ENCODE measurements around the gene APOL1. TPM values are rescaled to one million over a fixed set of nuclear protein-coding genes. Genes with fewer than 3 reads are reported as not detected.
"Not testable (repeated sequence)": the region's sequence is repeated elsewhere in the genome, so short reads cannot be mapped to it uniquely, and the experiment has no call there.

APOL1 gene
- total RNA-seq, 3 donors from 2014 or later = 39.8 to 53.1 (median 42.0) TPM

DNA sequence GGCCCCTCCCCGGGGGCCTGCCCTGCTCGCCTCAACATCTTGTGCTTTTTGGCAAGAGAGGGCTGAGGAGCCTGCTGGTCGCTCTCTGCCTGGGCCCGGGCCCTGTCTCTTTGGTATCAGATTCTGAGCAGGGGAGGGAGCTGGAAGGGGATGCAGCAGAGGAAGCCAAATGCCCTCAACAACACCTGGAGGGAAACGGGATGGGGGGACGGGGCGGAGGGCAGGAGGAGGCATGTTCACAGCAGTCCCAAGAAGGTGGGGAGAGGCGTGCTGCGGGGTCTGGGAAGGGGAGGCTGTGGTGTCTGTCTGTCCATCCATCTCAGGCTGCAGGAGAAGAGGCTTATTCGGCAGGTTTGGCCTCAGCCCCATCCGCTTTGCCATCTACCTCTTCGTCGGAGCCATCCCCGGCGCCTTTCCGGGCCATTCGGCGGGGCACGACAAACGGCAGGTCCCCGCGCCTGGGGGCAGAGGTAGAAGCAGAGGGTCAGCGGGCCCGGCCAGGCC, 29.4 kb downstream of the APOL1 start:
- Mint-ChIP-seq H3K9me3 (no peaks in the 10 kb centered on the region), H3K4me1 (ENCODE audit: low read depth) (peaks cover 16% of the 10 kb centered on the region), H3K4me3 (no peak overlapping the region), H3K36me3 (ENCODE audit: insufficient read depth) (peaks cover 35% of the 10 kb centered on the region), H3K27me3 (ENCODE audit: low read depth) (no peaks in the 10 kb centered on the region)
- ATAC-seq (no peak), DNase-seq (no peak)

DNA sequence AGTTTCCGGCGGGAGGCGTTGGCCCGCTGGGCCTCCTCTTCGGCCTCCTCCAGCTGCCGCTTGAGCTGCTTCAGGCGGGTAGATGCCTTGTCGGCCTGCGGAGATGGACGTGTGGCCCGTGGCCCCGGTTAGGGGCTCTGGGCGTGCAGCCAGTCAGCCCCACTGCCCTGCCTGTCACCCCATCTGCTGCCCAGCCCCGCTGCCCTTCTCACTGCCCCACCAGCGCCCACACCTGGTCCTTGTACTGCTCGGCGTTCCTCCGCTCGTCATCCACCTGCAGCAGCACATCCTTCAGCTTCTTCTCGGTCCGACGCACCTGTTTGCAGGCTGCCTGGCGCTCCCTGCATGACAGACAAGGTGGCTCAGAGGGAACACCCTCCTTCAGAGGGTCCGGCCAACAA, 31.2 kb downstream of the APOL1 start:
- Mint-ChIP-seq H3K36me3 (ENCODE audit: insufficient read depth) (peaks cover 44% of the 10 kb centered on the region), H3K4me1 (ENCODE audit: low read depth) (peaks cover 18% of the 10 kb centered on the region), H3K4me3 (no peak overlapping the region), H3K27me3 (ENCODE audit: low read depth) (no peaks in the 10 kb centered on the region), H3K9me3 (no peaks in the 10 kb centered on the region)
- DNase-seq (no peak), ATAC-seq (no peak)

DNA sequence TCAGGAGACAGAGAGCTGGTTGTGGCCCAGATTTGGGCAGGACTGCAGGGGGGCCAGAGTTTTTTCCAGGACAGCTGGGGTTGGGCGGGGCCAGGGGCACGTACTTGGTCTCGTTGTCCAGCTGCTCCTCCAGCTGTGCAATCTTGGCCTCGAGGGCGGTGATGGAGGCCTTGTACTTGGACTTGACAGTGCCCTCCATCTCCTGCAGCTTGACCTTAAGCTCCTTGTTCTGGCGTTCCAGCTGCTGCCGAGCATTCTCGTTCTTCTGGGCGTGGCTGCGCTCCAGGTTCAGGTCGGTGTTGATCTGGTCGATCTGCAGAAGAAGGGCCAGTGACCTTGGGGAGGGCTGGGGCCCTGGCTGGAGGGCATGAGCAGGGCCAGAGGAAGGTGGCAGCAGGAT, 32.1 kb downstream of the APOL1 start:
- H3K27me3 Mint-ChIP-seq (ENCODE audit: low read depth) = no peaks in the 10 kb centered on the region
- DNase-seq (no peak), ATAC-seq (no peak)
- peaks cover 47% of the 10 kb centered on the region for H3K36me3 Mint-ChIP-seq (ENCODE audit: insufficient read depth)
- H3K9me3 Mint-ChIP-seq = no peaks in the 10 kb centered on the region
- peaks cover 26% of the 10 kb centered on the region for H3K4me1 Mint-ChIP-seq (ENCODE audit: low read depth)
- no peak overlapping the region for H3K4me3 Mint-ChIP-seq

DNA sequence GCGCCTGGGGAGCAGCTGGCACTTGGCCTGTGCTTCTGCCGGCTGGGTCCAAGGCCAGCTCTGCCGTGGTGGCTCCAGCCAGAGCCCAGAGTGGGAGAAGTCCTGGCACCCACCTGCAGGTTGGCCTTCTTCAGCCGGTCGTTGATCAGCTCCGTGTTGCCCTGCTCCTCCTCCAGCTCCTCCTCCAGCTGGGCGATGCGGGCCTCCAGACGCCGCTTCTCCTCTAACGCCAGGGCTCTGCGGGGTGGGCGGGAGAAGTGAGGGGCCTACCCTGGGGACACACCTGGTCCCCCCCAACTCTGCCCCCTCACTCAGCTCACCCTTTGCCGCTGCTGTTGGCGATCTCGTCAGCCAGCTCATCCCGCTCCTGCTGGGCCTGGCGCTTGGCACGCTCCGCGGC, 32.6 kb downstream of the APOL1 start:
- Mint-ChIP-seq H3K36me3 (ENCODE audit: insufficient read depth) (peaks cover 47% of the 10 kb centered on the region), H3K4me1 (ENCODE audit: low read depth) (peaks cover 30% of the 10 kb centered on the region), H3K27me3 (ENCODE audit: low read depth) (no peaks in the 10 kb centered on the region), H3K4me3 (no peak overlapping the region), H3K9me3 (no peaks in the 10 kb centered on the region)
- ATAC-seq (no peak), DNase-seq (no peak)

DNA sequence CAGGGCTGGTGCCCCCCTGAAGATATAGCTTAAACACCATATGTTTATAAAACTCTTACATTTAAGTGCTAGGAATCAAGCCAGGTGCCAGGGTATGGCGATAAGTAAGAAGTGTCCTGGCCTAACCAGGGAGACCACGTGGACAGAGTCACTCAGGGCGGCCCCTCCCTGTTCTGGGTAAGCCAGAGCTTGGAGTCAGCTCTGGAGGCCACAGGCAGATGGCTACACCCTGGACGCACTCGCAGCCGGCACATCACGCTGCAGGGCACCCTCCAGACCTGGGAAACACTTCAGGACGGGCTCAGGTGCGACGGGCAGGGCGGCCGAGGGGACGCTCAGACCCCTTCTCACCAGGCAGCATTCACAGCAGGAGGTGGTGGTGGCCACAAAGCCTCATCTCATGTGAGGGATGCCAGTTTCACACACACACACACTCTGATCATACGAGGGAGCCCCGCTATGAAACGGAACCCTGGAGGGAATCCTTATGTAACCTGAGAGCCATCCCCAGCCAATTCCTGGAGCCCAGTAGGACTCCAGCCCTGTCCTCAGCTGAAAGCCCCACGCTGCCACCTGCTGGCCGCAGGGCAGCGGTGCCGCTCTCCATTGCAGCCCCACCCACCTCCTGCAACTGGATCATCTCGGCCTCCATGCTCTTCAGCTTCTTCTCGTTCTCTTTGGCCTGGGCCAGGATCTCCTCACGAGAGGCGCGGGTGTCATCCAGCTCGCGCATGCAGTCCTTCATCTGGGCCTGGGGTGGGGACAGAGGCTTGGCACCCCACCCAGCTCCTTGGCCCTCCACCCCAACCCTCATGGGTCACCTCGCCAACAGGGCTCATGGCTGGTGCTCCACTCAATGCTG, 33.4 kb downstream of the APOL1 start:
- Mint-ChIP-seq H3K36me3 (ENCODE audit: insufficient read depth) (peaks cover 42% of the 10 kb centered on the region), H3K9me3 (no peaks in the 10 kb centered on the region), H3K4me1 (ENCODE audit: low read depth) (peaks cover 32% of the 10 kb centered on the region), H3K27me3 (ENCODE audit: low read depth) (no peaks in the 10 kb centered on the region), H3K4me3 (no peak overlapping the region)
- ATAC-seq = peak; percentile 80 to 85
- DNase-seq = peak; percentile 47

DNA sequence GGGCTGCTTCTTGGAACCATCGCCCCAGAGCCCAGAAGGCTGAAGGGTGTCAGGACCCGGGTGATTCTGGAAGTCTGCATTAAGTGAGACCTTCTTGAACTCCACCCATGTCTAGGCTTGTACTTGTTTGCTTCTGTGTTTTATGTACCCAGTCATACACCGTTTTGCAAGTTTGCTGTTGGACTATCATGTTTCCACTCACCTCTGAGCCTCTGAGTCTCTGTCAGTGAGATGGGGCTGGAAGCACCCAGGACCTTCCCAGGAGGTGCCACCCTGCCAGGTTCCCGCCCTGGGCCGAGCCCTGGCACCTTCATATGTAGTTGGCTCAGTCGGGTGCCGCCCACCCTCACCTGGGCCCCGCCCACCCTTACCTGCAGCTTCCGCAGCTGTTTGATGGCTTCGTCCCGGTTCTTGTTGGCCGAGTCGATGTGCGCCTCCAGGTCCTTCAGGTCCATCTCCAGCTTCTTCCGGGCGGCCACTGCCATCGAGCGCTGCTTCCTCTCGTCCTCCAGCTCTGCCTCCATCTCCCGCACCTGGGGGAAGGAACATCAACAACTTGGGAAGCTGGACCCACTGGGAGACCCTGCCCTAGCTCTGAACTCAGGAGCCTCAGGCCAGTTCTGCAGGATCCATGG, 35.1 kb downstream of the APOL1 start:
- ATAC-seq (no peak), DNase-seq (no peak)
- Mint-ChIP-seq H3K4me3 (no peak overlapping the region), H3K36me3 (ENCODE audit: insufficient read depth) (peaks cover 52% of the 10 kb centered on the region), H3K4me1 (ENCODE audit: low read depth) (peaks cover 45% of the 10 kb centered on the region), H3K27me3 (ENCODE audit: low read depth) (no peaks in the 10 kb centered on the region), H3K9me3 (no peaks in the 10 kb centered on the region)

DNA sequence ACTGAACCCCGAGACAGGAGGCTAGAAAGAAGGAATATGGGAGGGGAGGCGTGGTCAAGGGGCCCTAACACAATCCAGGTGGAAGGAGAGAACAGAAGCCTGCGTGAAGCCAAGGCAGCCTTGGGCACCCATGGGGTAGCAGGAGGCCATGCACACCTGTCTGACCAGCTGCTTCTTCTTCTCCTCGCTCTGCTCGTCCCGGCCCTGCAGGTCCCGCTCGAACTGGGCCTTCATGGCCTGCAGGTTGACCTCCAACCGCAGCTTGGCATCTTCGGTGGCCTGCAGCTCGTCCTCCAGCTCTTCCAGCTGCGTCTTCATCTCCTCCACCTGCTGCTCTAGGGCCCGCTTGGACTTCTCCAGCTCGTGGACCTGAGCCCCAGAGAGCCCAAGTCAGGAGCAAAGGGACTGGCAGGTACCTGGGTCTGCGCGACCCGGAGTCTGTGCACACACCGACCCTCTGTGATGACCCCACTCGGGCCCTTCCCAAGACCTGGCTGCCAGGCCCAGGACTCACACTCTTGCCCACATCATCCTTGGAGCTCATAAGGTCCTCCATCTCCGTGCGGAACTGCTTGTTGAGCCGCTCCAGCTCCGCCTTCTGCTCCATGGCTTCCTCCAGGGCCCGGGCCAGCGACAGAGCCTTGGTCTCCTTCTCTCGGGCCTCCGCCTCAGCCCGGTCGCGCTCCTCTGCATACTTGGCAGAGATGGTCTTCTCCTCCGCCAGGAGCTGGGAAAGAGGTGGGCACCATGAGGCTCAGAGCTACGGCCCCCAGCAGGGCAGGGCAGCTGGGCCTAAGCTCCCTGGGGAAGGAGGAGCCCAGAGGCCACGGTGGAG, 35.9 kb downstream of the APOL1 start:
- no peak for ATAC-seq
- DNase-seq = no peak

DNA sequence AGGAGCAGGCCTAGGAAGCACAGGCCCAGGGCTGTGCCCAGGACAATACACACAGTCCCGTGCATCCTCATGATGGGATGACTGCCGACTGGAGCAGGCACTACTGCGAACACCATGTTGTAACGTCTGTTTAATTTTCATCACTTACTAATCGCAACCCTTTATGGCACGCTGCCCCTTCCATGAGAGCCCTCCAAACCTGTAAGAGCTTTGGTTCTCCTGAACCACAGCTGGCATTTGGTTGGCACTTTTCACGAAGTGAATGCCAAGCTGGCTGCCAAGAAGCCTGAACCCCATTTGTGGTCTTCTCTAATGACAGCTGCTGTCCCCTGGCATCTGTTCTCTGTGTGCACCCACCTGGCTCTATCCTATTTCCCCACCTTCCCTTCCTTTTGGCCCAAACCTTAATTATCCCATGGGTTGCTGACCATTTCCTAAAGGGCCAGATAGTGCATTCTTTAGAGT, 36.5 kb downstream of the APOL1 start:
- Mint-ChIP-seq H3K4me1 (ENCODE audit: low read depth) (peaks cover 48% of the 10 kb centered on the region), H3K36me3 (ENCODE audit: insufficient read depth) (peaks cover 50% of the 10 kb centered on the region), H3K27me3 (ENCODE audit: low read depth) (no peaks in the 10 kb centered on the region), H3K4me3 (no peak overlapping the region), H3K9me3 (no peaks in the 10 kb centered on the region)
- ATAC-seq (no peak), DNase-seq (no peak)

More for the DNA sequence above, 35.9 kb downstream of the APOL1 start:
- H3K36me3 Mint-ChIP-seq (ENCODE audit: insufficient read depth) = peaks cover 48% of the 10 kb centered on the region
- H3K4me3 Mint-ChIP-seq = no peak overlapping the region
- H3K27me3 Mint-ChIP-seq (ENCODE audit: low read depth) = no peaks in the 10 kb centered on the region
- peaks cover 45% of the 10 kb centered on the region for H3K4me1 Mint-ChIP-seq (ENCODE audit: low read depth)
- no peaks in the 10 kb centered on the region for H3K9me3 Mint-ChIP-seq

DNA sequence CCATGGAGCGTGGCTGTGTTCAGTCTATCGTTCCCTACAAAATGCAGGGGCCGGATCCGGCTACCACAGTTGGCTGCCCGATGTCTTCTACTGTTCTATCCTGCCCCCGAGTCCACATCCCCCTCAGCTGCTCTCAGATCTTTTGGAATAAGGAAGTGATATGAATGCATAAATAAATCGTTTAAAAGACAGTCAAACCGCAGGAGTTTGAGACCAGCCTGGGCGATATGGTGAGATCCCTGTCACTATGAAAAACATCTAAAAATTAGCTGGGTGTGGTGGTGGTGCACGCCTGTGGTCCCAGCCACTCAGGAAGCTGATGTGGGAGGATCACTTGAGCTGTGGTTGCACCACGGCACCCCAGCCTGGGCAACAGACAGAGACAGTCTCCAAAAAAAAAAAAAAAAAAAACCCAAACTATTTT, 37.0 kb downstream of the APOL1 start:
- H3K27me3 Mint-ChIP-seq (ENCODE audit: low read depth); H3K4me3 Mint-ChIP-seq: not testable (repeated sequence)

DNA sequence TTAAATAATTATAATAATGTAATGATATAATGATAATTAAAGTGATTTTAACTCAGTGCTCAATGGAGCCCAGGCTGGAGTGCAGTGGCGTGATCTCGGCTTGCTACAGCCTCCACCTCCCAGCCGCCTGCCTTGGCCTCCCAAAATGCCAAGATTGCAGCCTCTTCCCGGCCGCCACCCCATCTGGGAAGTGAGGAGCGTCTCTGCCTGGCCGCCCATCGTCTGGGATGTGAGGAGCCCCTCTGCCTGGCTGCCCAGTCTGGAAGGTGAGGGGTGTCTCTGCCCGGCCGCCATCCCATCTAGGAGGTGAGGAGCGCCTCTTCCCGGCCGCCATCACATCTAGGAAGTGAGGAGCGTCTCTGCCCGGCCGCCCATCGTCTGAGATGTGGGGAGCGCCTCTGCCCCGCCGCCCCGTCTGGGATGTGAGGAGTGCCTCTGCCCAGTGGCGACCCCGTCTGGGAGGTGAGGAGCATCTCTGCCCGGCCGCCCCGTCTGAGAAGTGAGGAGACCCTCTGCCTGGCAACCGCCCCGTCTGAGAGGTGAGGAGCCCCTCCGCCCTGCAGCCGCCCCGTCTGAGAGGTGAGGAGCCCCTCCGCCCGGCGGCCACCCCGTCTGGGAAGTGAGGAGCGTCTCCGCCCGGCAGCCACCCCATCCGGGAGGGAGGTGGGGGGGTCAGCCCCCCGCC, 37.6 kb downstream of the APOL1 start:
- not testable (repeated sequence) for DNase-seq; H3K9me3 Mint-ChIP-seq; H3K4me3 Mint-ChIP-seq; H3K27me3 Mint-ChIP-seq (ENCODE audit: low read depth); ATAC-seq
- Mint-ChIP-seq H3K4me1 (ENCODE audit: low read depth) (peaks cover 48% of the 10 kb centered on the region), H3K36me3 (ENCODE audit: insufficient read depth) (peaks cover 55% of the 10 kb centered on the region)

More for the DNA sequence above, 37.0 kb downstream of the APOL1 start:
- H3K9me3 Mint-ChIP-seq, DNase-seq, ATAC-seq: not testable (repeated sequence)
- Mint-ChIP-seq H3K4me1 (ENCODE audit: low read depth) (peaks cover 48% of the 10 kb centered on the region), H3K36me3 (ENCODE audit: insufficient read depth) (peaks cover 52% of the 10 kb centered on the region)

DNA sequence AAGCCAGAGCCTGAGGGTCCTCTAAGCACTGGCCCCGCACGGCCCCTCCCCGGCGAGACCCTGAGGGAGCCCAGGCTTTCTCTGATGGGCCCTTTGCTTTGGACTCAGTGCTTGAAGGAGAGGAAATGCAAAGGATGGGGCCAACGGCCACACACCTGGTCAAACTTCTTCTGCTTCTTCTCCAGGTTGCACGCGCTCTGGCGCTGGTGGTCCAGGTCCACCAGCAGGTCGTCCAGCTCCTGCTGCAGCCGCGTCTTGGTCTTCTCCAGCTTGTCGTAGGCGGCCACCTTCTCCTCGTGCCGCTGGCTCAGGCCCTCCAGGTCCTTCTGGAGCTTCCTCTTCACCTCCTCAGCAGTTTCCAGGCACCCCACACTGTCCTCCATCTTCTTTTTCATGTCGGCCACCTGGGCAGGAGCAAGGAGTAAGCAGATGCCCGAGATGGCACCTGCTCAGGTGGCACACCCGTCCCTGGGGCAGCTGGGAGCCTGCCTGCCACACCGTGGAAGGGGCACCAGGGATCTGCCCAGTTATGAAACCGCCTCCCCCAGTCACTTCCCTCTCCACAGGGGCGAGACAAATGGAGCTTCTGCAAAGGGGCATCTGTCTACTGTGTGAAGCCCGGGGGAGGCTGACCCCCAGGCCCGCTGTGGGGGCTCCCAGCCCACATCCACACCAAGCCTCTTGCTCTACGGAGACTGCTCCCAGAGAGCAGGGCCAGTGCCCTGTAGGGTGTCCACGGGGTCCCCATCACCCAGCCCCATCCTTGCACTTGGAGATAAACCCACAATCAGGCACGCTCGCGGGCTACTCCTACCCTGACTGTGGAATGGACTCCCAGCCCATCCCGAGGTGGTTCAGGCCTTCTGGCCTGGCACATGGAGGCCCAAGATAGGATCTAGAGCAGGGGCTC, 39.2 kb downstream of the APOL1 start:
- peak in 1 of 2 donors; percentile 4 for ATAC-seq

DNA sequence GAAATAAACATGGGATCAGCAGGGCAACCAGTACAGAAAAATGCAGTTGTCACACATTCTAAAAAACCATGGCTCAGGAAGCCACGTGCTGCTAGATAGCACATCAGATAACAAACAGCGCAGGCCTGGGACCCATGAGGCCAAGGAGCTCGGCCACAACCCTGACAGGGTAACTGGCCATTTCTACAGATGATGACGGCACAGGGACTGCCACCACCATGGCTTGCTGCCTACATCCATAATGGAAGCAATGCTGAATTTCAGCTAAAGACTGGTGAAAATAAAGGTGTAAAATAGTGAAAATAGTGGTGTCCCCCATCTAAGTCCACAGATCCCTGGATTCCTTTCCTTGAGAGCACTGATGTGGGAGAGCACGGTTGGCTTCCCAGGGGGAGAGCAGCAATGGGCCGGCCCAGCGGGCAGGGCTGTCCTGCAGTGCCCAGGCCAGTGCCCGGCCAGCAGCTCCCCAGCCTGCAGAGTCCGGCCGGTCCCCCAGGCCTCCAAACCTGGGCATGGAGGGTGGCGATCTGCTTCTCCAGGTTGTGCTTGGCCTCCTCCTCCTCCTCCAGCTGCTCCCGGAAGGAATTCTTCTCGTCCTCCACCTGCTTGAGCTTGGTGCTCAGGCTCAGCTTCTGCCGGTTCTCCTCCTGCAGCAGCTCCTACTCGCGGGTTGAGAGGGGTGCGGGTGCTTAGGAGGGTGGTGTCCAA, 40.0 kb downstream of the APOL1 start:
- no peaks in the 10 kb centered on the region for H3K27me3 Mint-ChIP-seq (ENCODE audit: low read depth)
- DNase-seq (no peak), ATAC-seq (no peak)
- no peaks in the 10 kb centered on the region for H3K9me3 Mint-ChIP-seq
- H3K36me3 Mint-ChIP-seq (ENCODE audit: insufficient read depth) = peaks cover 57% of the 10 kb centered on the region
- H3K4me3 Mint-ChIP-seq = no peak overlapping the region
- peaks cover 39% of the 10 kb centered on the region for H3K4me1 Mint-ChIP-seq (ENCODE audit: low read depth)

More for the DNA sequence above, 39.2 kb downstream of the APOL1 start:
- no peak overlapping the region for H3K4me3 Mint-ChIP-seq
- no peak for DNase-seq
- H3K9me3 Mint-ChIP-seq = no peaks in the 10 kb centered on the region
- peaks cover 56% of the 10 kb centered on the region for H3K36me3 Mint-ChIP-seq (ENCODE audit: insufficient read depth)
- H3K4me1 Mint-ChIP-seq (ENCODE audit: low read depth) = peaks cover 43% of the 10 kb centered on the region
- H3K27me3 Mint-ChIP-seq (ENCODE audit: low read depth) = no peaks in the 10 kb centered on the region
